Measurements from ENCODE around the gene DOCK9. TPM values are rescaled to one million over a fixed set of nuclear protein-coding genes. Genes with fewer than 3 reads are reported as not detected.

Gene DOCK9
- total RNA-seq, 1 donor from 2014 or later, result 25.5 TPM

GRCh38 chr13:98835156-98835555 lies 142.7 kb downstream of the DOCK9 start:
- ChIA-PET POLR2A (interaction anchor here (0.7 kb wide), 1 partner anchor 939 kb away, joined by 8 read pairs; no protein-coding TSS in a partner anchor), CTCF (interaction anchor here (0.7 kb wide), 1 partner anchor 10 kb away, joined by 4 read pairs; no protein-coding TSS in a partner anchor)
- Mint-ChIP-seq H3K9me3 (no peaks in the 10 kb centered on the region), H3K4me1 (no peaks in the 10 kb centered on the region), H3K27me3 (no peaks in the 10 kb centered on the region), H3K36me3 (ENCODE audit: low read depth) (peaks cover 21% of the 10 kb centered on the region), H3K27ac (no peak overlapping the region), H3K4me3 (no peak overlapping the region)
- DNase-seq (no peak), ATAC-seq (ENCODE audit: low read depth) (no peak)
- TF ChIP-seq CTCF (IDR thresholded peaks at IDR 0.05), result no peak
- intact Hi-C loops (cut with micrococcal nuclease), result no loop called here

- Mint-ChIP-seq H3K27ac (no peak overlapping the region), H3K4me1 (no peaks in the 10 kb centered on the region), H3K4me3 (no peak overlapping the region), H3K9me3 (no peaks in the 10 kb centered on the region), H3K27me3 (no peaks in the 10 kb centered on the region), H3K36me3 (ENCODE audit: low read depth) (peaks cover 22% of the 10 kb centered on the region)
- CTCF ChIA-PET, result no interaction called here
- DNase-seq (no peak), ATAC-seq (ENCODE audit: low read depth) (no peak)
- intact Hi-C loops (cut with micrococcal nuclease), result no loop called here
- POLR2A ChIA-PET, result no interaction called here
- no peak for TF ChIP-seq CTCF (IDR thresholded peaks at IDR 0.05)
Measured at GRCh38 chr13:98834254-98834960, 143.5 kb downstream of the DOCK9 start.

- Mint-ChIP-seq H3K27ac (no peak overlapping the region), H3K4me3 (no peak overlapping the region), H3K27me3 (no peaks in the 10 kb centered on the region), H3K4me1 (peaks cover 4% of the 10 kb centered on the region), H3K36me3 (ENCODE audit: low read depth) (peaks cover 32% of the 10 kb centered on the region), H3K9me3 (no peaks in the 10 kb centered on the region)
- intact Hi-C loops (cut with micrococcal nuclease), result no loop called here
- DNase-seq (no peak), ATAC-seq (ENCODE audit: low read depth) (no peak)
- TF ChIP-seq CTCF (IDR thresholded peaks at IDR 0.05), result no peak
- ChIA-PET CTCF (interaction anchor here (2.4 kb wide), 1 partner anchor 12 kb away, joined by 6 read pairs; no protein-coding TSS in a partner anchor), POLR2A (no interaction called here)
Measured at GRCh38 chr13:98831236-98831635, 146.6 kb downstream of the DOCK9 start.

- no peaks in the 10 kb centered on the region for H3K27me3 Mint-ChIP-seq
- H3K27ac Mint-ChIP-seq, result no peak overlapping the region
- peaks cover 20% of the 10 kb centered on the region for H3K4me1 Mint-ChIP-seq
- H3K9me3 Mint-ChIP-seq, result no peaks in the 10 kb centered on the region
- no peak for ATAC-seq (ENCODE audit: low read depth)
- ChIA-PET POLR2A (no interaction called here), CTCF (no interaction called here)
- no peak overlapping the region for H3K4me3 Mint-ChIP-seq
- DNase-seq, result no peak
- TF ChIP-seq CTCF (IDR thresholded peaks at IDR 0.05), result no peak
- peaks cover 32% of the 10 kb centered on the region for H3K36me3 Mint-ChIP-seq (ENCODE audit: low read depth)
- intact Hi-C loops (cut with micrococcal nuclease), result no loop called here
Measured at GRCh38 chr13:98829541-98829940, 148.3 kb downstream of the DOCK9 start.

- no peak for TF ChIP-seq CTCF (IDR thresholded peaks at IDR 0.05)
- intact Hi-C loops (cut with micrococcal nuclease), result no loop called here
- CTCF ChIA-PET, result interaction anchor here (0.8 kb wide), 1 partner anchor 14 kb away, joined by 3 read pairs; no protein-coding TSS in a partner anchor
- no peak overlapping the region for H3K4me3 Mint-ChIP-seq
- no peak overlapping the region for H3K27ac Mint-ChIP-seq
- POLR2A ChIA-PET, result no interaction called here
- no peaks in the 10 kb centered on the region for H3K27me3 Mint-ChIP-seq
- H3K9me3 Mint-ChIP-seq, result no peaks in the 10 kb centered on the region
- DNase-seq, result no peak
- ATAC-seq (ENCODE audit: low read depth), result no peak
- H3K4me1 Mint-ChIP-seq, result peaks cover 20% of the 10 kb centered on the region
- H3K36me3 Mint-ChIP-seq (ENCODE audit: low read depth), result peaks cover 40% of the 10 kb centered on the region
Measured at GRCh38 chr13:98828614-98829013, 149.2 kb downstream of the DOCK9 start.
